HL-60/S4 treated with phorbol 12-myristate 13-acetate at 8.2 ng/mL for 4 days and 3 days (cell line): ENCODE results near the gene KRTAP5-2.
"Not testable (repeated sequence)": the region's sequence is repeated elsewhere in the genome, so short reads cannot be mapped to it uniquely, and the experiment has no call there.

Experiments
- in situ Hi-C: fragments of 300-500 bp; cut with MboI; formaldehyde crosslinking; loops from 2 replicates; pipeline ENCODE4 v1.15.0; 2022; ENCODE audit warnings: low sequenced_read_pairs

KRTAP5-2 gene

DNA sequence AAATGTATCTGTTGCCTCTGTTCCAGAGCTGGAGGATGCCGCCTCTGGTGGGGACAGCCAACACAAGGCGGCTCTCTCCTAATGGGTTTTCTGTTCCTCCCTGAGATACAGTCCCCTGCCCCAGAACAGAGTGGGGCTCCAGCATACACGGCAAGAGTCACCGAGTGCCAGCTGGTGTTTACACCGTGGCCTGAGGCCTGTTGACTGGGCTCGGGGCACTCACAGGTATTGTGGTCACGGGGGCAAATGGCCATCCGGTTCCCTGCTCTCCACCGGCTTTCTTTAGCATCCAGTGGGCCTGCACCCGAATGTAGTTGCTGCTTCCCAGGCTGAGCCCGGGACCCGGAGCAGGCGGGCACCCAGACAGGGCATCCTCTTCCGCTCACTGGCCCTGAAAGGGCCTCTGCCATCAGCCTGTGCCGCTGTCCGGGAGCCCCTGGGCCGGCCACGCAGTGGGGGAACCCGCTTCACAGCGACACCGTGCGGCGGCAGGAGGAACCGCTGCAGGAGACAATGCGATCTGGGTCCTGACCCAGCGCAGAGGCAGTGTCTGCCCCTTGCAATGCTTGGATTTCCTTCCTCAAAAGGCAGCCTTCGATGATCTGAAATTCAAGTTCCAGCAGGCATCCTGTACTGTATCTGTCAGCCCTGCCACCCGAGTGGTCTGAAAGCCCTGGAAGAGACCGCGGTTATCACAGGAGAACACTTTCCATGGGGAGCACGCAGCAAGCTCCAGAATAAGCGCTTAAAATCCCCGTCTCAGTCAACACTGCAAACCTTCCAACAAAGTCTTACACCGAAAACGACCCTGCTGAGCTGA lies 30.6 kb upstream of the KRTAP5-2 start:
- in situ Hi-C loops = no loop called here

GRCh38 chr11:1625541-1625940 lies 27.4 kb upstream of the KRTAP5-2 start:
- in situ Hi-C loops = no loop called here

DNA sequence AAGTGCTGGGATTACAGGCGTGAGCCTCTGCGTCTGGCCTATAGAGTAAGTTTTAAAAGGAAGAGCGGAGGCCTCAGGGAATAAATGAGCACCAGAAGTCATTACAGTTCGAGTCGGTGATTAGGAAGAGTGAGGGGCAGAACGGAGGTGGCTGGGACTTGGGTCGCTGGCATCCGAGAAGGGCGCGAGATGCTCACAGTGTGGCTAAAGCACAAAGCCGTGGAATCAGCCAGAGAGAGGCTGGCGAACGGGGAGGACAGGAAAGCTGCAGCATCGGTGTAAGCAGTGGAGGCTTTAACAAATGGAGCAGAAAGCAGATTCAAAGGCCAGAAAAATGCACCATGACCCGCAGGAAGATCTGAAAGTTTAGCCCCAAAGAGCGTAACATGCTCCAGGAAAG lies 26.5 kb upstream of the KRTAP5-2 start:
- in situ Hi-C loops = no loop called here

- in situ Hi-C loops = no loop called here
Measured at GRCh38 chr11:1623716-1624115, 25.6 kb upstream of the KRTAP5-2 start.

GRCh38 chr11:1622086-1622485 lies 24.0 kb upstream of the KRTAP5-2 start, which contains the start of gene KRTAP5-4:
Gene KRTAP5-4 (minus strand): TSS chr11:1622138. CDS start chr11:1622093, 45 bp downstream.
- in situ Hi-C loops = no loop called here

GRCh38 chr11:1619449-1619848 lies 21.4 kb upstream of the KRTAP5-2 start:
- in situ Hi-C loops = no loop called here

DNA sequence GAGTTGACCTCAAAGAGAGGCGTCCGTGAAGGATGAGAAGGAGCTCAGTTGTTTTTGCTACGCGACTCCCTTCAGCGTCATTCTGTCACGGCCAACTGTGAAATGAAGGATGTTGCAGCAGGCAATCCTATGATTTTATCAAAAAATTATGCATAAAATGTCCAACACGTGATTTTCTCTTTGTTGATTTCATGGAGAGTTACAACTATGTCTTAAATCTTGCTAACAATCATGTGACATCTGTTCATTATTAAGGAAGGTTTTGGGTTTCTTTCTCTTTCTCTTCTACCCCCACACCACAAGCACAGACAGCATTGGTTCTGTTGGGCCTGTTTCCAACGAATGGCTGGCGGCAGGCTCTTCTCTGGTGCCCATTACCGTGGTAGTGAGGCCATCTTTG lies 20.1 kb upstream of the KRTAP5-2 start:
- in situ Hi-C loops = no loop called here

DNA sequence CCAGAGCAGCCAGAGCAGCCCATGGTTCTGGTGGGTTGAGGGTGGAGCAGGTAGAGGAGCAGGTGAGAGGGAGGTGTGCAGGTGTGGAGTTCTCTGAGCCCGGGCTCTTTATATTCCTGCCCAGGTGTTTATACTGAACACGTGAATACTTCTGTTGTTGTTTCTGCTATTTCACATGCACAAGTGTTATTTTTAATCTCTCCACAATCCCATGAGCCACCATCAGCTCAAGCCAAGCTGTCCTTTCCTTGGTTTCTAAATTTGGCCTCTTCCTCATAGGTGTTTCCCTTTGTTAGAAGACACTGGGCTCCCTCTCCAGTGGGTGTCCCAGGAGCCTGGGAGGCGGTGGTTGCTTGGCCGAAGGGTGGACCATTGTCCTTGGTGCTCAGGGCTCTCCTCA lies 10.3 kb upstream of the KRTAP5-2 start, which contains the start of gene KRTAP5-3:
KRTAP5-3 (minus strand) TSS at position 101 of the 400 bp plus-strand sequence; CDS start at position 23, 78 bp downstream.
- in situ Hi-C loops = no loop called here

DNA sequence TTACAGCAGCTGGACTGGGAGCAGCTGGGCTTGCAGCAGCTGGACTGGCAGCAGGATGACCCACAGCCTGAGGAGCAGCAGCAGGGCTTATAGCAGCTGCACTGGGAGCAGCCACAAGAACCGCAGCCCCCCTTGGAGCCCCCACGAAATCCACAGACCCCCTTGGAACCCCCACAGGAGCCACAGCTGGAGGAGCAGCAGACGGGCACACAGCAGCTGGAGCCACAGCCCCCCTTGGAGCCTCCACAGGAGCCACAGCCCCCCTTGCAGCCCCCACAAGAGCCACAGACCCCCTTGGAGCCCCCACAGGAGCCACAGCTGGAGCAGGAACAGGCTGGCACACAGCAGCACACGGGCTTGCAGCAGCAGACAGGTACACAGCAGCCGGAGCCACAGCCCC lies 9.8 kb upstream of the KRTAP5-2 start:
- in situ Hi-C loops = not testable (repeated sequence)

- in situ Hi-C loops = not testable (repeated sequence)
Measured at GRCh38 chr11:1607156-1607845, 9.2 kb upstream of the KRTAP5-2 start.

- in situ Hi-C loops = not testable (repeated sequence)
Measured at GRCh38 chr11:1605923-1606322, 7.8 kb upstream of the KRTAP5-2 start.

GRCh38 chr11:1604711-1605110 lies 6.6 kb upstream of the KRTAP5-2 start:
- in situ Hi-C loops = no loop called here

DNA sequence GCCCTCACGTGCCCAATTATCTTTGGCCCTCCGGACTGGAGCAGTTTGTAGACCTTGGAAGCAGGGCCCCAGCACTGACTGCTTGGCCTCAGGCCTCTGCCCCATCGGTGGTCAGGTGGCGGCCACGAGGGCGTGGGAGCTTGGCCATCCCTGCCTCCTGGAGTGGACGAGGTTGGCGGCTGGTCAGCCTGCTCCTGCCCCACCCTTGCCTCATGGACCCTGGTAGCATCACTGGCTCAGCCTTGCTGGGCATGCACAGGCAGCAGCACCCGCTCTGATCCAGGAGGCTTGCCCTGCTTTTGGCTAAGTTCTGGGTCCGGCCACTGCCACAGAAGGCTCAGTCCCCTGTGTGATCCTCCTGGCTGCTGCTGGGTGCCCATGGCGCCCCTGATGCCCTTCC lies 6.1 kb upstream of the KRTAP5-2 start:
- in situ Hi-C loops = no loop called here

DNA sequence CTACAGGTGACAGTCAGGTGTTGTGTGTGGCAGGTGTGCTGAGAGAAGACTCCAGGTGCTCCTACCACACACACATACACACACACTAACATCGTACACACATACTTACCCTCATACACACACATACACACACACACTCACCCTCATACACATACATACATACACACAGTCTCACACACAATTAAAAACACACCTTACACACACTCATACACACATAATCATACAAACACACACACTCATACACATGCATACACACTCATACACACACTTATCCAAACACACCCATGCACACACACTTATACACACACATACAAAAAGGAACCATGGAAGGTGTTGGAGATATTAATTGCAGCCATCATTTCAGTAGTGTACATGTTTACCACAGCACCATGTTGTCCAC lies 5.5 kb upstream of the KRTAP5-2 start:
- in situ Hi-C loops = no loop called here

DNA sequence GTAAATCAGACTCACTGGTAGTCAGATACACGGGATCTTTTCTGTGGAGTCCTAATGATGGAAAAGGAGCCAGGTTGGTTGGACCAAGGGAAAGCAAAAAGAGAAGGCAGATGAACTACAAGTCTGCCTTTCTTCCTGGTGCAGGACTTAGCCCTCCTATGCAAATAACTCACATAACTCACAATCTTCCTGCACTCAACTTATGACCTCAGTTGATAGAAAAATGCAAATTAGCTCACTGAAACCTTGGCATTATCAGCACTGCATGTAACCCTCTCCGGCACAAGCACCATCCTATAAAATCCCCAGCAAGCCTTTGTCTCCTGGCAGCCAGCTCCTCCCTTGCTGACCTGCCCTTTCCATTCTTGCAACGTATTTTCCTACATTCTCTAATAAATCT lies 3.6 kb upstream of the KRTAP5-2 start:
- in situ Hi-C loops = not testable (repeated sequence)

DNA sequence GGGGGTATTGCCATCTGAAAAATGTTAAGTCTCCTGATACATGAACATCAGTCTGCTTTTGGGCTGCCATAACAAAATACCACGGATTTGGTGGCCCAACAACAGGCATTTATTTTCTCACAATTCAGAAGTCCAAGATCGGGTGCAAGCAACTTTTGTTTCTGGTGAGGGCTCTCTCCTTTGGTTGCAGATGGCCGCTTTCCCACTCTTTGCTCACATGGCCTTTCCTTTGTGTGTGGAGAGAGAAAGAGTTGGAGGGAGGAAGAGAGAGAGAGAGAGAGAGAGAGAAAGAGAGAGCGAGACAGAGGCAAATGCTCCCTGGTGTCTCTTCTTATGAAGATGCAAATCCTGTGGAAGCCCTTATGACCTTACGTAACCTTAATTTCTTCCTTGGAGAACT lies 2.5 kb upstream of the KRTAP5-2 start:
- in situ Hi-C loops = no loop called here

DNA sequence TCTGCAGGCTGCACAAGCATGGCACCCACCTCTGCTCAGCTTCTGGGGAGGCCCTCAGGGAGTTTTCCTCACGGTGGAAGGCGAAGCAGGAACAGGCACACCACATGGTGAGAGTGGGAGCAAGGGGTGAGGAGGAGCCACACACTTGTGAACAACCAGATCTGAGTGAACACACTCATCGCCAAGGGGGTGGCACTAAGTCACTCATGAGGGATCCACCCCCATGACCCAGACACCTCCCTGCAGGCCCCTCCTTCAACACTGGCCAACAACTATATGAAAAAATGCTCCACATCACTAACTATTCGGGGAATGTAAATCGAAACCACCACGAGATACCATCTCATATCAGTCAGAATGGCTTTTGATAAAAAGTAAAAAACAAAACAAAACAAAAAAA lies 722 bp upstream of the KRTAP5-2 start:
- in situ Hi-C loops = no loop called here

GRCh38 chr11:1598406-1598805 lies 312 bp upstream of the KRTAP5-2 start:
- in situ Hi-C loops = not testable (repeated sequence)

DNA sequence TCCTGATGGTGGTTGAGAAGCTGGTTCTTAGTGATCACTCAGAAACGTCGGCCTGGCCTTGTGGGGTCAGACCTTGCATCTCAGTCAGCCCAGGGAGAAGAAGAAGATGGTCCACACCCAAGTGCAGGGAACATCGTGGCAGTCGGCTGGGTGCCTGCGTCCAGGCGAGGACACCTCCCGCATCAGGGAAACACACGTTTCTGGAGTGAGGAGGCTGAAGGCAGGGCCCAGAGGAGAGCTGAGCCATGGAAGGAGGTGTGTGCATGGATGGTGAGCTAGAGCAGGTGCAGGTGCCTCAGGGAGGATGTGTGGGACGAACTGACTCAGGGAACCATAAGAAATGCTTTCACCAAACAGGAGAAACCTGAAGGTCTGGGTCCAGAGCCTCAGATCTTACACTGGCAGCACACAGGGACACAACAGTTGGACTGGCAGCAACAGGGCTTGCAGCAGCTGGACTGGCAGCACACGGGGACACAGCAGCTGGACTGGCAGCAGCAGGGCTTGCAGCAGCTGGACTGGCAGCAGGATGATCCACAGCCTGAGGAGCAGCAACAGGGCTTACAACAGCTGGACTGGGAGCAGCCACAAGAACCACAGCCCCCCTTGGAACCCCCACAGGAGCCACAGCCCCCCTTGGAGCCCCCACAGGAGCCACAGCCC lies 632 bp downstream of the KRTAP5-2 start:
- in situ Hi-C loops = no loop called here

- in situ Hi-C loops = not testable (repeated sequence)
Measured at GRCh38 chr11:1596576-1597121, 1.4 kb downstream of the KRTAP5-2 start.

GRCh38 chr11:1595994-1596575 lies 2.0 kb downstream of the KRTAP5-2 start:
- in situ Hi-C loops = not testable (repeated sequence)
